Cerebellar cortex (tissue), 1 donor: ENCODE data around the gene CHRM3.
A peak's percentile ranks its signal among the peaks of the same experiment; 100 is the strongest.

Experiments used
- DNase-seq: peaks from one replicate; pipeline ENCODE4 v3.0.0-alpha.2; 2015; ENCODE audit warnings: low spot score

The CHRM3 gene

GRCh38 chr1:239413916-239414315 is 27.5 kb downstream of the CHRM3 start:
- DNase-seq: no peak

GRCh38 chr1:239417221-239417620 is 30.9 kb downstream of the CHRM3 start:
- DNase-seq: no peak

GRCh38 chr1:239417986-239418640 is 31.7 kb downstream of the CHRM3 start:
- no peak for DNase-seq

- peak; percentile 18 for DNase-seq
Observed at GRCh38 chr1:239418681-239419080, 32.3 kb downstream of the CHRM3 start.

GRCh38 chr1:239421811-239422210 is 35.4 kb downstream of the CHRM3 start:
- no peak for DNase-seq

GRCh38 chr1:239422818-239423217 is 36.5 kb downstream of the CHRM3 start:
- DNase-seq: no peak

- no peak for DNase-seq
Observed at GRCh38 chr1:239426821-239427475, 40.6 kb downstream of the CHRM3 start.

GRCh38 chr1:239427712-239428111 is 41.3 kb downstream of the CHRM3 start:
- no peak for DNase-seq

- DNase-seq: no peak
Observed at GRCh38 chr1:239428120-239428710, 41.8 kb downstream of the CHRM3 start.

- DNase-seq: no peak
Observed at GRCh38 chr1:239429163-239429562, 42.8 kb downstream of the CHRM3 start.

GRCh38 chr1:239432255-239432654 is 45.9 kb downstream of the CHRM3 start:
- no peak for DNase-seq

- DNase-seq: no peak
Observed at GRCh38 chr1:239434181-239434580, 47.8 kb downstream of the CHRM3 start.
